GM12878 (cell line): ENCODE data around the gene ASB8. TPM values are rescaled to one million over a fixed set of nuclear protein-coding genes. Genes with fewer than 3 reads are reported as not detected.

Experiments
- ATAC-seq: fragments of 200-7000 bp; cut with Tn5 transposase; 3 replicates; pipeline ENCODE4 v1.9.1; 2020; ENCODE audit warnings: mild to moderate bottlenecking, moderate library complexity
- BruUV-seq: library from RNA; stranded (reverse); fragments of 400-500 nt; replicated peaks from 2 replicates; lab custom pipeline; 2021; lab: Mats Ljungman, UMichigan
- CTCF ChIA-PET: fragments of 300-600 bp; sonication (Branson Sonifier 250); formaldehyde crosslinking; extraction: SDS; loops from one replicate; lab custom pipeline; 2021; ENCODE audit warnings: inconsistent platforms; lab: Yijun Ruan, JAX
- POLR2A ChIA-PET: fragments of 350-600 bp; formaldehyde crosslinking; extraction: SDS; loops from one replicate; lab custom pipeline; 2021; ENCODE audit warnings: inconsistent platforms; lab: Charles Lee
- RAD21 ChIA-PET: fragments of 300-600 bp; sonication (Branson Sonifier 250); formaldehyde crosslinking; loops from one replicate; lab custom pipeline; 2023; ENCODE audit warnings: antibody characterized with exemption; ENCODE audit not compliant: unreplicated experiment; lab: Charles Lee
- SMC1A ChIA-PET: fragments of 300-600 bp; sonication (Branson Sonifier 250); formaldehyde crosslinking; loops from one replicate; lab custom pipeline; 2023; ENCODE audit not compliant: unreplicated experiment, uncharacterized antibody; lab: Charles Lee
- DNase-seq: peaks from one replicate; pipeline ENCODE4 v3.0.0-alpha.2; 2011; ENCODE audit warnings: low read depth, low spot score
- FAIRE-seq: peaks from 3 replicates; lab custom pipeline; 2011; peaks lifted over from hg19 to GRCh38; lab: Jason Lieb, UNC
- H2AFZ ChIP-seq: 2 replicates; pipeline ENCODE4 v1.6.0; 2011; ENCODE audit warnings: low read depth, low read length, control low read depth; ENCODE audit not compliant: control insufficient read depth
- H3K27ac ChIP-seq: 2 replicates; pipeline ENCODE4 v1.5.1; 2011; ENCODE audit warnings: control low read depth; ENCODE audit not compliant: control insufficient read depth, insufficient read depth
- H3K27me3 ChIP-seq, 2 experiments: replicated peaks in 1 of 2; 2 replicates each; pipeline versions ENCODE4 v1.6.0 to v1.6.1; 2011; ENCODE audit warnings: low read length in 1 of 2; ENCODE audit not compliant: control insufficient read depth in 2 of 2, insufficient read depth in 2 of 2
- H3K36me3 ChIP-seq, 2 experiments: 2 replicates each; pipeline ENCODE4 v1.5.1; 2011; ENCODE audit warnings: low read length in 1 of 2; ENCODE audit not compliant: control insufficient read depth in 2 of 2, insufficient read depth in 2 of 2
- H3K4me1 ChIP-seq: 2 replicates; pipeline ENCODE4 v1.6.1; 2011; ENCODE audit warnings: mild to moderate bottlenecking, low read length, moderate library complexity, mixed read lengths; ENCODE audit not compliant: control insufficient read depth, insufficient read depth
- H3K4me2 ChIP-seq: 2 replicates; pipeline ENCODE4 v1.6.0; 2011; ENCODE audit warnings: control low read depth; ENCODE audit not compliant: control insufficient read depth, insufficient read depth
- H3K4me3 ChIP-seq: fragments of 200-600 bp; sonication (generic); 2 replicates; pipeline ENCODE4 v1.5.1; 2016
- H3K79me2 ChIP-seq: 2 replicates; pipeline ENCODE4 v1.6.0; 2011; ENCODE audit warnings: low read length; ENCODE audit not compliant: control insufficient read depth, insufficient read depth
- H3K9ac ChIP-seq: 2 replicates; pipeline ENCODE4 v1.8.0; 2011; ENCODE audit warnings: low read length, control low read depth, mixed read lengths; ENCODE audit not compliant: control insufficient read depth, insufficient read depth
- H3K9me3 ChIP-seq: replicated peaks from 3 replicates; pipeline ENCODE4 v1.5.1; 2011; ENCODE audit warnings: mild to moderate bottlenecking, low read length; ENCODE audit not compliant: control insufficient read depth, insufficient read depth
- H4K20me1 ChIP-seq: 2 replicates; pipeline ENCODE4 v1.6.0; 2011; ENCODE audit not compliant: control insufficient read depth, insufficient read depth
- ATF7 ChIP-seq: fragments of 450-650 bp; IDR thresholded peaks from 2 replicates; pipeline ENCODE4 v1.6.1; 2016; ENCODE audit warnings: low read depth, mild to moderate bottlenecking
- CHD1 ChIP-seq: IDR thresholded peaks from 2 replicates; pipeline ENCODE4 v1.6.1; 2012; ENCODE audit warnings: low read depth, low read length, improper control_type of control experiment
- EZH2 ChIP-seq: IDR thresholded peaks from 2 replicates; pipeline ENCODE4 v1.6.1; 2012; ENCODE audit warnings: low read depth, mild to moderate bottlenecking, control low read depth, inconsistent platforms, low read length, borderline replicate concordance; ENCODE audit not compliant: control insufficient read depth
- MTA2 ChIP-seq: fragments of 450-650 bp; IDR thresholded peaks from 2 replicates; pipeline ENCODE4 v1.6.1; 2016; ENCODE audit warnings: low read depth, mild to moderate bottlenecking, moderate library complexity
- NR2C2 ChIP-seq: IDR thresholded peaks from 2 replicates; pipeline ENCODE4 v1.6.1; 2011; ENCODE audit warnings: borderline replicate concordance, low read depth; ENCODE audit not compliant: control insufficient read depth, insufficient read length
- POLR2AphosphoS2 ChIP-seq: IDR thresholded peaks from 2 replicates; pipeline ENCODE4 v1.6.1; 2011; ENCODE audit warnings: low read depth, mild to moderate bottlenecking, low read length, improper control_type of control experiment, moderate library complexity
- RFX5 ChIP-seq: IDR thresholded peaks from 2 replicates; pipeline ENCODE4 v1.6.1; 2011; ENCODE audit warnings: low read depth, low read length, improper control_type of control experiment
- WGBS: methylation state at CpG from one replicate; pipeline ENCODE4 v1.1.6; 2016; ENCODE audit warnings: low lambda C conversion rate; ENCODE audit not compliant: insufficient replicate concordance, insufficient coverage; ENCODE audit errors: missing lambda C conversion rate; 5-methylcytosine and 5-hydroxymethylcytosine counted together
- in situ Hi-C: fragments of 300-500 bp; cut with MboI; formaldehyde crosslinking; loops from 9 replicates; pipeline ENCODE4 v1.14.3; 2018; ENCODE audit warnings: mixed read lengths
- intact Hi-C: fragments of 100-400 bp; cut with micrococcal nuclease; formaldehyde crosslinking; loops from one replicate; pipeline ENCODE4 v1.14.2; 2022; ENCODE audit not compliant: unreplicated experiment
- polyA plus RNA-seq, 11 experiments: library from polyadenylated mRNA; depleted of rRNA in 4 of 11; unstranded in 6 of 11; stranded (reverse) in 5 of 11; fragments of >200 nt; fragmentation: Nextera tagmentation in 4 of 11; fragmentation: Illumina TruSeq in 1 of 11; extraction: Ambion mirVana in 4 of 11; extraction: Trizol in 1 of 11; gene quantifications; 1 replicate in 1 of 11; 2 replicates in 10 of 11; pipeline versions ENCODE4 v1.2.1 to v1.2.3, GENCODE V29; 2011 to 2016; ENCODE audit warnings: inconsistent platforms in 2 of 11, missing spikeins in 2 of 11, low read depth in 1 of 11
- total RNA-seq, 4 experiments: library from RNA; depleted of rRNA in 3 of 4; stranded (reverse); fragments of >200 nt in 3 of 4; fragmentation: Illumina TruSeq in 1 of 4; extraction: Trizol in 1 of 4; gene quantifications; 2 replicates each; pipeline versions ENCODE4 v1.2.1 to v1.2.3, GENCODE V29; 2013 to 2021
- TF ChIP-seq, protein P1 (sequence below): fragments of 450-650 bp; formaldehyde crosslinking; IDR thresholded peaks from 2 replicates; pipeline ENCODE4 v1.4.0; 2022; ENCODE audit warnings: mild to moderate bottlenecking, moderate library complexity
- TF ChIP-seq, protein P2 (sequence below): IDR thresholded peaks from 2 replicates; pipeline ENCODE4 v1.6.1; 2011; ENCODE audit warnings: low read depth, low read length, improper control_type of control experiment, borderline replicate concordance

The ASB8 gene
- total and polyA plus RNA-seq, 10 of the 15 experiments (the other 5 are each of a cell fraction or from before 2014, with no cell fraction given) = 23.7 to 48.0 (median 29.1) TPM

DNA sequence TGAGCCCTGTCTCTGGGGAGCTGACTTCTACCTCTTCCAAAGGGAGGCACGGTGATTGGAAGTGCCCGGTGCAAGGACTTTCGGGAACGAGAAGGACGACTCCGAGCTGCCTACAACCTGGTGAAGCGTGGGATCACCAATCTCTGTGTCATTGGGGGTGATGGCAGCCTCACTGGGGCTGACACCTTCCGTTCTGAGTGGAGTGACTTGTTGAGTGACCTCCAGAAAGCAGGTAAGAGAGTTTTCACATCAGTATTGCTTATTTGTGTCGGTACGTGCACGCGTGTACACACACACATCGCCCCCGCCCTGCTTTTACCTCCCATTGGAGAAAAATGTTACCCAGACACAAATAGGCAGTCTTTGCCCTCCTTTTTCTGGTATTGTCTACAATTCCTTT lies 24.5 kb downstream of the ASB8 start:
- no peak for FAIRE-seq
- H3K36me3 ChIP-seq = peaks cover 17 to 43% of the 10 kb centered on the region in 2 experiments

DNA sequence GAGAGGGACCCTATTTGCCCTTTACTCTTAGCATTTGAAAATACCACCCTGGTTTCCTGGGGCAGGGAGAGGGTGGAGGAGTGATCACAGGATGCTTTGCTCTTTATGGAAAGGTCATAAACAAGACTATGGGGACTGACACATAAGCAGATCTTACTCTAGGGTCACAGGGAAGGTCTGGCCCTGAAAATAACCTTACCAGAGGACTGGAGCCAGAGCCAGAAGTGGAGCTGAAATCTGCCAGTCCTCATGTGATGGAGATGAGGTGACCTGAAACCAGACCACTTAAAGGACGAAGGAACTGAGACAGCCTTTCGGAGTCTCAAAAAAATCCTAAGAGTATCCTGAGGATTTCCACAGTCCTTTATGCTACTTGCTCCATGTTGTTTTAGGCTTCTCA lies 25.8 kb downstream of the ASB8 start:
- H3K27ac ChIP-seq = no peak overlapping the region
- TF ChIP-seq EZH2 (no peak), CHD1 (no peak)
- TF ChIP-seq, protein P1, sequence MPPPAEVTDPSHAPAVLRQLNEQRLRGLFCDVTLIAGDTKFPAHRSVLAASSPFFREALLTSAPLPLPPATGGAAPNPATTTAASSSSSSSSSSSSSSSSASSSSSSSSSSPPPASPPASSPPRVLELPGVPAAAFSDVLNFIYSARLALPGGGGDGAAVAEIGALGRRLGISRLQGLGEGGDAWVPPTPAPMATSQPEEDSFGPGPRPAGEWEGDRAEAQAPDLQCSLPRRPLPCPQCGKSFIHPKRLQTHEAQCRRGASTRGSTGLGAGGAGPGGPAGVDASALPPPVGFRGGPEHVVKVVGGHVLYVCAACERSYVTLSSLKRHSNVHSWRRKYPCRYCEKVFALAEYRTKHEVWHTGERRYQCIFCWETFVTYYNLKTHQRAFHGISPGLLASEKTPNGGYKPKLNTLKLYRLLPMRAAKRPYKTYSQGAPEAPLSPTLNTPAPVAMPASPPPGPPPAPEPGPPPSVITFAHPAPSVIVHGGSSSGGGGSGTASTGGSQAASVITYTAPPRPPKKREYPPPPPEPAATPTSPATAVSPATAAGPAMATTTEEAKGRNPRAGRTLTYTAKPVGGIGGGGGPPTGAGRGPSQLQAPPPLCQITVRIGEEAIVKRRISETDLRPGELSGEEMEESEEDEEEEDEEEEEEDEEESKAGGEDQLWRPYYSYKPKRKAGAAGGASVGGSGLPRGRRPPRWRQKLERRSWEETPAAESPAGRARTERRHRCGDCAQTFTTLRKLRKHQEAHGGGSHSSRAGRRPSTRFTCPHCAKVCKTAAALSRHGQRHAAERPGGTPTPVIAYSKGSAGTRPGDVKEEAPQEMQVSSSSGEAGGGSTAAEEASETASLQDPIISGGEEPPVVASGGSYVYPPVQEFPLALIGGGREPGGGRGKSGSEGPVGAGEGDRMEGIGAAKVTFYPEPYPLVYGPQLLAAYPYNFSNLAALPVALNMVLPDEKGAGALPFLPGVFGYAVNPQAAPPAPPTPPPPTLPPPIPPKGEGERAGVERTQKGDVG (CRISPR knock-in tag) = no peak
- TF ChIP-seq, all 136 proteins: peak for 0
- no peak overlapping the region for H3K4me3 ChIP-seq
- H3K9me3 ChIP-seq = no peaks in the 10 kb centered on the region
- POLR2A ChIA-PET = no interaction called here
- FAIRE-seq (no peak), DNase-seq (no peak), ATAC-seq (no peak)
- H3K4me2 ChIP-seq = no peak overlapping the region
- H3K4me1 ChIP-seq = no peaks in the 10 kb centered on the region
- in situ Hi-C loops (no loop called here), intact Hi-C loops (no loop called here)
- H3K9ac ChIP-seq = no peak overlapping the region
- no peak overlapping the region for H2AFZ ChIP-seq
- no peaks in the 10 kb centered on the region; the same call in 1 of the 2 replicates for H3K79me2 ChIP-seq
- RAD21 ChIA-PET = no interaction called here
- WGBS = 97% methylated on average over 2 of the region's 2 CpGs
- peaks cover 17 to 45% of the 10 kb centered on the region in 2 experiments for H3K36me3 ChIP-seq
- no peaks in the 10 kb centered on the region for H3K27me3 ChIP-seq
- no peaks in the 10 kb centered on the region for H4K20me1 ChIP-seq
- BruUV-seq = no TSS peak
- SMC1A ChIA-PET = interaction anchor here (1.2 kb wide), 1 partner anchor 19 kb away, joined by 3 read pairs; no protein-coding TSS in a partner anchor
- CTCF ChIA-PET = no interaction called here

More for the DNA sequence above, 24.5 kb downstream of the ASB8 start:
- H3K79me2 ChIP-seq = no peaks in the 10 kb centered on the region; the same call in 1 of the 2 replicates
- no peak overlapping the region for H3K4me2 ChIP-seq
- no peak overlapping the region for H3K9ac ChIP-seq
- H3K27ac ChIP-seq = no peak overlapping the region
- no peaks in the 10 kb centered on the region for H3K27me3 ChIP-seq
- TF ChIP-seq, protein P2, sequence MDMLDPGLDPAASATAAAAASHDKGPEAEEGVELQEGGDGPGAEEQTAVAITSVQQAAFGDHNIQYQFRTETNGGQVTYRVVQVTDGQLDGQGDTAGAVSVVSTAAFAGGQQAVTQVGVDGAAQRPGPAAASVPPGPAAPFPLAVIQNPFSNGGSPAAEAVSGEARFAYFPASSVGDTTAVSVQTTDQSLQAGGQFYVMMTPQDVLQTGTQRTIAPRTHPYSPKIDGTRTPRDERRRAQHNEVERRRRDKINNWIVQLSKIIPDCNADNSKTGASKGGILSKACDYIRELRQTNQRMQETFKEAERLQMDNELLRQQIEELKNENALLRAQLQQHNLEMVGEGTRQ = no peak
- TF ChIP-seq POLR2AphosphoS2 (no peak), MTA2 (no peak), ATF7 (no peak), RFX5 (no peak), NR2C2 (no peak)
- TF ChIP-seq, all 136 proteins: peak for 0
- POLR2A ChIA-PET = no interaction called here
- H4K20me1 ChIP-seq = no peaks in the 10 kb centered on the region
- 97% methylated on average over 14 of the region's 14 CpGs for WGBS
- in situ Hi-C loops (no loop called here), intact Hi-C loops (no loop called here)
- RAD21 ChIA-PET = no interaction called here
- DNase-seq (no peak), ATAC-seq (no peak)
- BruUV-seq = no TSS peak
- no peak overlapping the region for H2AFZ ChIP-seq
- no peaks in the 10 kb centered on the region for H3K4me1 ChIP-seq
- SMC1A ChIA-PET = no interaction called here
- CTCF ChIA-PET = no interaction called here
- H3K9me3 ChIP-seq = no peaks in the 10 kb centered on the region
- no peak overlapping the region for H3K4me3 ChIP-seq
